ENCODE data around the gene HMGCR.

DNA sequence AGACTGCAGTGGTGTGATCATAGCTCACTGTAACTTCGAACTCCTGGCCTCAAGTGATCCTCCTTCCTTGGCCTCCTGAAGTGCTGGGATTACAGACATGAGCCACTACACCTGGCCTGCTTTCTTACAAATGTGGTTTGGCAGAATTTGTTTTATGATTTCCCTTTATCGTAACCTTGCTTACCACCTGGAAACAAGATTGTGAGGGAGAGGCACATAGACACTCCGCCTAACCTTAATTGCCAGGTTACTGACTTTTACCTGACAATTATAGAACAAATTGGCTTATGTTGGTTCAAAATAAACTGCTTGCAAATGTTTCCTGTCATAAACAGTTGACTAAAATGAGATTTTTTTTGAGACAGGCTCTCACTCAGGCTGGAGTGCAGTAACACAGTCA, 26.8 kb upstream of the HMGCR start:
- TF ChIP-seq, protein P1, sequence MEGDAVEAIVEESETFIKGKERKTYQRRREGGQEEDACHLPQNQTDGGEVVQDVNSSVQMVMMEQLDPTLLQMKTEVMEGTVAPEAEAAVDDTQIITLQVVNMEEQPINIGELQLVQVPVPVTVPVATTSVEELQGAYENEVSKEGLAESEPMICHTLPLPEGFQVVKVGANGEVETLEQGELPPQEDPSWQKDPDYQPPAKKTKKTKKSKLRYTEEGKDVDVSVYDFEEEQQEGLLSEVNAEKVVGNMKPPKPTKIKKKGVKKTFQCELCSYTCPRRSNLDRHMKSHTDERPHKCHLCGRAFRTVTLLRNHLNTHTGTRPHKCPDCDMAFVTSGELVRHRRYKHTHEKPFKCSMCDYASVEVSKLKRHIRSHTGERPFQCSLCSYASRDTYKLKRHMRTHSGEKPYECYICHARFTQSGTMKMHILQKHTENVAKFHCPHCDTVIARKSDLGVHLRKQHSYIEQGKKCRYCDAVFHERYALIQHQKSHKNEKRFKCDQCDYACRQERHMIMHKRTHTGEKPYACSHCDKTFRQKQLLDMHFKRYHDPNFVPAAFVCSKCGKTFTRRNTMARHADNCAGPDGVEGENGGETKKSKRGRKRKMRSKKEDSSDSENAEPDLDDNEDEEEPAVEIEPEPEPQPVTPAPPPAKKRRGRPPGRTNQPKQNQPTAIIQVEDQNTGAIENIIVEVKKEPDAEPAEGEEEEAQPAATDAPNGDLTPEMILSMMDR (IDR thresholded peaks at IDR 0.05 in 2 of 3, conservative IDR thresholded peaks at IDR 0.05 in 1 of 3; ENCODE audit: borderline replicate concordance in 1 of 3, insufficient read depth in 1 of 3, low read depth in 2 of 3, low read length in 2 of 3), result no peak
- TF ChIP-seq POLR2AphosphoS5 (IDR thresholded peaks at IDR 0.05; ENCODE audit: low read depth, low read length) (no peak), FOSL1 (IDR thresholded peaks at IDR 0.05; ENCODE audit: low read depth) (no peak)
